HFF-Myc (cell line): ENCODE data around the gene TBC1D22A.

ENCODE experiments used
- DNase-seq: peaks from one replicate; pipeline ENCODE4 v3.0.0-alpha.2; 2011; ENCODE audit warnings: low read depth; ENCODE audit errors: extremely low read depth
- H3K4me3 ChIP-seq: replicated peaks from 2 replicates; pipeline ENCODE4 v1.5.1; 2011; ENCODE audit warnings: low read depth, mild to moderate bottlenecking, control low read depth, low read length
- TF ChIP-seq, protein P1 (sequence below): IDR thresholded peaks from 2 replicates; pipeline ENCODE4 v1.5.1; 2012; ENCODE audit warnings: mild to moderate bottlenecking, low read depth, low read length, control low read depth; ENCODE audit errors: missing control alignments

Gene TBC1D22A

DNA sequence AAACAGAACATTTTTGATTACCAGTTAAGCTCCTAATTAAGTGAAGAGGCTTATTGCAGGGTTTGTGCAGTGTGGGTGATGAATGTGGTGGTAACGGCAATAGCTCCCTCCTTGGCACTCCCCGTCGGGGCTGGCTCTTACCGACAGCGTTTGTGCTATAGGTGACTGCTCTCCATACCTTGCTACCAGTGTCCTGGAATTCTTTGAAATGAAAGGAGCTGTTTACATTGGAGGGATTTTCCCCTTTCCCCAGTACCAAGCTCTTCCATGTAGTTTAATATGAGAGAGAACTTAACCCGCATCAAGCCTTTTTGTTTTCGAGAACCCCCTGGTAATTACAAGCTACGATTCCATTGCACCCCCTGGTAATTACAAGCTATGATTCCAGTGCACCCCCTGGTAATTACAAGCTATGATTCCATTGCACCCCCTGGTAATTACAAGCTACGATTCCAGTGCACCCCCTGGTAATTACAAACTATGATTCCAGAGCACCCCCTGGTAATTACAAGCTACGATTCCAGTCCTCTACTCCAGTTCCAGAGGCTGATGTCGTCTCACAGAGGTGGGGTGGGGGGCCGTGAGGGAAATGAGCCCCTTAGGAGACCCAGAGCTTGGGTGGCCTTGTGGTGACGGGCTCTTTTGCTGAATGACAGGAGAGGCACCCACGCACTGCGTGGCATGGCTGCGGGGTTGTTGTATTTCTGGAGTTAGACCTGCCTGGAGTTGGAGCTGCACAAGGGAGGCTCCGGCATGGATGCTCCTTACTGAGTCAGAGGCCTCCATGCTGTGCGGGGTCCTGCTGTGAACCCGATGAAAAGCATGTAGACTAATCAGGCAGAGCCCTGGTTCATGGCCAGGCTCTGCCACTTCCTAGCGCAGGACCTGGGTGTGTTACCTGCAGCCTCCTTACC is 205.3 kb downstream of the TBC1D22A start:
- no peak for DNase-seq
- TF ChIP-seq, protein P1, sequence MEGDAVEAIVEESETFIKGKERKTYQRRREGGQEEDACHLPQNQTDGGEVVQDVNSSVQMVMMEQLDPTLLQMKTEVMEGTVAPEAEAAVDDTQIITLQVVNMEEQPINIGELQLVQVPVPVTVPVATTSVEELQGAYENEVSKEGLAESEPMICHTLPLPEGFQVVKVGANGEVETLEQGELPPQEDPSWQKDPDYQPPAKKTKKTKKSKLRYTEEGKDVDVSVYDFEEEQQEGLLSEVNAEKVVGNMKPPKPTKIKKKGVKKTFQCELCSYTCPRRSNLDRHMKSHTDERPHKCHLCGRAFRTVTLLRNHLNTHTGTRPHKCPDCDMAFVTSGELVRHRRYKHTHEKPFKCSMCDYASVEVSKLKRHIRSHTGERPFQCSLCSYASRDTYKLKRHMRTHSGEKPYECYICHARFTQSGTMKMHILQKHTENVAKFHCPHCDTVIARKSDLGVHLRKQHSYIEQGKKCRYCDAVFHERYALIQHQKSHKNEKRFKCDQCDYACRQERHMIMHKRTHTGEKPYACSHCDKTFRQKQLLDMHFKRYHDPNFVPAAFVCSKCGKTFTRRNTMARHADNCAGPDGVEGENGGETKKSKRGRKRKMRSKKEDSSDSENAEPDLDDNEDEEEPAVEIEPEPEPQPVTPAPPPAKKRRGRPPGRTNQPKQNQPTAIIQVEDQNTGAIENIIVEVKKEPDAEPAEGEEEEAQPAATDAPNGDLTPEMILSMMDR, result no peak
- no peak overlapping the region for H3K4me3 ChIP-seq

DNA sequence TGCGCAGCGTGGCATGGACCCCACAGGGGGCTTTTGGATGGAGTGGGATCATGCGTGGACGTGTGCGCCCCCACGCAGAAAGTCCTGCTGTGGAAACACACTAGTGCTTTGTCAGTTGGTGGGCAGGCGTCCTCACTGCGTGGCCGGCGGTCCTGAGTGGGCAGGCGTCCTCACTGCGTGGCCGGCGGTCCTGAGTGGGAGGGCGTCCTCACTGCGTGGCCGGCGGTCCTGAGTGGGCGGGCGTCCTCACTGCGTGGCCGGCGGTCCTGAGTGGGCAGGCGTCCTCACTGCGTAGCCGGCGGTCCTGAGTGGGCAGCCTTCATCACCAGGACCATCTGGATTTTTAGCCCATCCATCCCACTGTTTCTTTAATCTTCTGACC is 205.9 kb downstream of the TBC1D22A start:
- no peak for DNase-seq
- H3K4me3 ChIP-seq, result no peak overlapping the region
- TF ChIP-seq, protein P1, result no peak

DNA sequence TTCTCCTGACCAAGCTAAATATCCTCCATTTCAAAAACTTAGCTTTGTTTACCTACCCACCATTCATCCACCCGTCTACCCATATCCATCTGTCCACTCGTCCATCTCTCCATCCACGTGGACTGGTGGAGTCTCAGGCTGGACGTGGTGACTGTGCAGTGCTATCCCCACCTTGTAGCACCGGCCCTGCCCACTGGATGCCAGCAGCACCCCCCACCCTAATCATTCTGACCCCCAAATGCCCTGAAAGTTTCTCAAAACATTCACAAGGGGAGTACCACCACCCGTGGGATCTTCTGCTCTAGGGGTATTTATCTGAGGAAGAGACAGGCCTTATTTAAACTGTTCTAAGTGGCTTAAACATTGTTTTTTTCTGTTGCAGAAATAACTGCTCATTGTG is 206.4 kb downstream of the TBC1D22A start:
- TF ChIP-seq, protein P1, result no peak
- no peak overlapping the region for H3K4me3 ChIP-seq
- no peak for DNase-seq

DNA sequence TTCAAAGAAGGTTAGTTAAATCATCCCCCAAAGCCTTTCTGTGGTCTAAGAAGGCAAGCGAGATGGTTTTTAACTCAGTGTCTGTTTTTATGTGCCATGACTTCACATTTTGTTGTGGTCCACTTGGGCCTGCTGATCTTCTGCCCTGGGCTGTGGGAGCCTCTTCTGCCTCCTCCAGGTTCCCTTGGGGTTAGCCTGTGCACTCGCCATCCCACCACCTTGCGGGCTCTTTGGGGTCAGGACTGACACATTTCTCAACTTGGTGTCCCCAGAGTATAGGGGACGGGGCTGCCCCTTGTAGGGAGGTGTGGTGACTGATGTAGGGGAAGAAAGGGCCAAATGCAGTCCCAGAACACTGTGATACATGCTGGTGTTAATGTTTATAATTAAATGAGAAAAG is 207.0 kb downstream of the TBC1D22A start:
- H3K4me3 ChIP-seq, result no peak overlapping the region
- TF ChIP-seq, protein P1, result no peak
- DNase-seq, result no peak

DNA sequence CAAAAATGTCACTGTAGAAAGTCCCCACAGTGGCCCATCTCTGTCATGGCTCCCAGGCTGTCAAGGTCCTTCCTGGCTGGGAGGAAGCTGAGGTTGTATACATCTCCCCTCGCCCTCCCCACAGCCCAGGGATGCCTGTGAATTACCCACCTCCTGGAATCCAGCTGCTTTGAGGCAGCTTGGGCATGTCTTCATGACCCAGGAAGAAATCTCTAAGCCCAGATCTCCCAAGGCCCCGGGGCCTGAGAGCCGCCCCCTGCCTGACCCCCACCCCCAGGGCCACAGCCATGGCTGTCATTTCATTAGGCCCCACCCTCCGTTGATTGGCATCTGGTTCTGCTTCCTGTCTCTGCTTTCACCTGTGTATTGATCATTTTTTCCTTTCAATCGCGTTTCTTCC is 207.5 kb downstream of the TBC1D22A start:
- DNase-seq, result no peak
- TF ChIP-seq, protein P1, result no peak
- H3K4me3 ChIP-seq, result no peak overlapping the region

DNA sequence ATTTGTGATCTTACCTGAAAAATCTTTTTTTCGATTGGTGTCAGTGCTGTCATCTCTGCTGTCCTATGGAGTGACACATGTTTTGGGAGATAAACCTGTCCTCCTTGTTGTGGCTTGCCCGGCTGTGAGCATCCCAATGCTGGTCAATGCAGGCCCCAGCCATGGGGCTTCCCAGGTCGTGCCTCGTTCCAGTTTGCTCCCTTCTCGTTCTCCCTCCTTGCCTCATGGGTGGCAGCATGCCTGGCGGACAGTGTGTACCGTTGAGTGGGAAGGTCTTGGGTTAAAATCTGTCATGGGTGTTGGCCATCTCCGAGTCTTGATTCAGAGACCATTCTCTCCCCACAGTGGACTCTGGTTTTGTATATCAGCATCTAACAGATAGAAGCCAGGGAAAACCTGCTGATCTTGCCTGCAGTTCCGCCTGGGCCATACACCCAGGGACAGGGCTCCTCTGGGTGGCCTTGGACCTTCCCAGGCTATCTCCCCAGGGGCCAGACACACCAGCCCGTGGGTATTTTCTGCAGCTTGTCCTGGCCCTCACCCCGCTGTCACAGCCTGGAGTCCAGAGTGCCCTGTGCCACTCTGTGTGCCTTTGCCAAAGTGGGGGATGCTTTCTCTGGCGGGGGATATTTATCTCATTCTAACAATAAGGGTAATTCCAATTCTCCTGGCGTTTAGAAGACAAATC is 208.1 kb downstream of the TBC1D22A start:
- TF ChIP-seq, protein P1, result no peak
- no peak overlapping the region for H3K4me3 ChIP-seq
- DNase-seq, result no peak
